ENCODE measurements around the gene B9D2. TPM values are rescaled to one million over a fixed set of nuclear protein-coding genes. Genes with fewer than 3 reads are reported as not detected.

Gene B9D2
- polyA plus RNA-seq, 1 donor from 2014 or later = 15.9 TPM

GRCh38 chr19:41369769-41370168 lies 5.8 kb upstream of the B9D2 start:
- H3K79me2 ChIP-seq (replicated peaks; ENCODE audit: insufficient read depth, low read length) = peaks cover 20% of the 10 kb centered on the region
- no peak for TF ChIP-seq POLR2AphosphoS5 (IDR thresholded peaks at IDR 0.05)
- TF ChIP-seq MXI1 (conservative IDR thresholded peaks at IDR 0.05; ENCODE audit: poor library complexity, severe bottlenecking) = no peak
- TF ChIP-seq CTCF (IDR thresholded peaks at IDR 0.05; ENCODE audit: poor library complexity, severe bottlenecking) = no peak
- no peak for TF ChIP-seq RAD21 (conservative IDR thresholded peaks at IDR 0.05)
- TF ChIP-seq EP300 (conservative IDR thresholded peaks at IDR 0.05; ENCODE audit: poor library complexity, severe bottlenecking) = no peak
- no peak for TF ChIP-seq EZH2 (IDR thresholded peaks at IDR 0.05; ENCODE audit: borderline replicate concordance, insufficient read depth, low read length, poor library complexity, severe bottlenecking)

GRCh38 chr19:41367848-41368301 lies 3.9 kb upstream of the B9D2 start:
- H3K36me3 ChIP-seq (ENCODE audit: insufficient read depth, low read length) = no peaks in the 10 kb centered on the region
- H4K20me1 ChIP-seq (ENCODE audit: insufficient read depth) = no peaks in the 10 kb centered on the region
- H3K4me2 ChIP-seq (ENCODE audit: low read length) = no peak overlapping the region
- no peaks in the 10 kb centered on the region for H3K9me2 ChIP-seq (ENCODE audit: insufficient read depth, low read length)
- no peak overlapping the region for H3K9ac ChIP-seq (ENCODE audit: low read length)
- H3K4me3 ChIP-seq (ENCODE audit: low read length) = no peak overlapping the region
- peaks cover 22% of the 10 kb centered on the region for H3K79me2 ChIP-seq (replicated peaks; ENCODE audit: insufficient read depth, low read length)
- no peak overlapping the region for H3K27ac ChIP-seq (ENCODE audit: low read length)
- no peaks in the 10 kb centered on the region for H3K9me3 ChIP-seq (ENCODE audit: low read length)
- no peak overlapping the region for H2AFZ ChIP-seq (ENCODE audit: low read depth, low read length)
- TF ChIP-seq MXI1 (conservative IDR thresholded peaks at IDR 0.05; ENCODE audit: poor library complexity, severe bottlenecking) (no peak), SMC3 (conservative IDR thresholded peaks at IDR 0.05; ENCODE audit: poor library complexity) (no peak), TAF1 (IDR thresholded peaks at IDR 0.05; ENCODE audit: low read depth) (no peak), REST (IDR thresholded peaks at IDR 0.05; ENCODE audit: borderline replicate concordance) (no peak), POLR2AphosphoS5 (IDR thresholded peaks at IDR 0.05) (no peak), EP300 (conservative IDR thresholded peaks at IDR 0.05; ENCODE audit: poor library complexity, severe bottlenecking) (no peak), CTCF (IDR thresholded peaks at IDR 0.05; ENCODE audit: poor library complexity, severe bottlenecking) (no peak)
- no peaks in the 10 kb centered on the region for H3K27me3 ChIP-seq (ENCODE audit: insufficient read depth, low read depth, low read length)
- H3F3A ChIP-seq (ENCODE audit: insufficient read depth, low read length, poor library complexity, severe bottlenecking) = peaks cover 8% of the 10 kb centered on the region

More at GRCh38 chr19:41369769-41370168, 5.8 kb upstream of the B9D2 start:
- Histone ChIP-seq H3K9me2 (ENCODE audit: insufficient read depth, low read length) (no peaks in the 10 kb centered on the region), H3K36me3 (ENCODE audit: insufficient read depth, low read length) (no peaks in the 10 kb centered on the region), H2AFZ (ENCODE audit: low read depth, low read length) (no peak overlapping the region), H3K9me3 (ENCODE audit: low read length) (no peaks in the 10 kb centered on the region), H4K20me1 (ENCODE audit: insufficient read depth) (no peaks in the 10 kb centered on the region), H3K4me2 (ENCODE audit: low read length) (no peak overlapping the region), H3F3A (ENCODE audit: insufficient read depth, low read length, poor library complexity, severe bottlenecking) (peaks cover 2% of the 10 kb centered on the region), H3K27ac (ENCODE audit: low read length) (no peak overlapping the region), H3K27me3 (ENCODE audit: insufficient read depth, low read depth, low read length) (no peaks in the 10 kb centered on the region), H3K9ac (ENCODE audit: low read length) (no peak overlapping the region), H3K4me3 (ENCODE audit: low read length) (no peak overlapping the region)
